HG03575 (cell line): ENCODE measurements around the gene TGM5.
"Not testable (repeated sequence)": the region's sequence is repeated elsewhere in the genome, so short reads cannot be mapped to it uniquely, and the experiment has no call there.

Experiments used
- ATAC-seq: cut with Tn5 transposase; IDR thresholded peaks from one replicate; pipeline ENCODE4 v1.9.1; 2021; ENCODE audit not compliant: unreplicated experiment, insufficient number of reproducible peaks, low FRiP score; ENCODE audit errors: extremely low read depth

The TGM5 gene

GRCh38 chr15:43207024-43207423 lies 59.7 kb downstream of the TGM5 start:
- no peak for ATAC-seq

GRCh38 chr15:43206054-43206453 lies 60.7 kb downstream of the TGM5 start:
- ATAC-seq, result no peak

GRCh38 chr15:43204016-43204901 lies 62.5 kb downstream of the TGM5 start:
- ATAC-seq, result no peak

- no peak for ATAC-seq
Observed at GRCh38 chr15:43199945-43200488, 66.7 kb downstream of the TGM5 start.

- ATAC-seq, result no peak
Observed at GRCh38 chr15:43198992-43199391, 67.7 kb downstream of the TGM5 start.

- not testable (repeated sequence) for ATAC-seq
Observed at GRCh38 chr15:43198556-43198955, 68.2 kb downstream of the TGM5 start.

- ATAC-seq, result not testable (repeated sequence)
Observed at GRCh38 chr15:43197773-43198172, 69.0 kb downstream of the TGM5 start.

GRCh38 chr15:43196760-43197548 lies 69.8 kb downstream of the TGM5 start:
- ATAC-seq, result no peak

- ATAC-seq, result no peak
Observed at GRCh38 chr15:43194795-43195194, 71.9 kb downstream of the TGM5 start.

GRCh38 chr15:43193710-43194109 lies 73.0 kb downstream of the TGM5 start:
- ATAC-seq, result no peak

- no peak for ATAC-seq
Observed at GRCh38 chr15:43190178-43190577, 76.5 kb downstream of the TGM5 start.

- ATAC-seq, result no peak
Observed at GRCh38 chr15:43189296-43189695, 77.4 kb downstream of the TGM5 start.

- no peak for ATAC-seq
Observed at GRCh38 chr15:43187544-43188155, 79.1 kb downstream of the TGM5 start.

- ATAC-seq, result no peak
Observed at GRCh38 chr15:43186003-43186353, 80.8 kb downstream of the TGM5 start.

GRCh38 chr15:43185157-43186002 lies 81.3 kb downstream of the TGM5 start, which contains the start of gene CCNDBP1:
Gene CCNDBP1, plus strand, starts transcription at chr15:43185403. Its CDS starts 96 bp downstream, at chr15:43185499.
- ATAC-seq, result no peak

- ATAC-seq, result no peak
Observed at GRCh38 chr15:43184407-43185124, 82.2 kb downstream of the TGM5 start.

GRCh38 chr15:43183270-43183669 lies 83.5 kb downstream of the TGM5 start:
- ATAC-seq, result no peak
